Neural progenitor cell (in vitro differentiated cells): ENCODE results near the gene PTPRG.
A peak's percentile ranks its signal among the peaks of the same experiment; 100 is the strongest.

ENCODE experiments used
- CTCF ChIP-seq: fragments of 200-600 bp; sonication (generic); IDR thresholded peaks from 2 replicates; pipeline ENCODE4 v1.5.1; 2017; ENCODE audit warnings: antibody characterized with exemption, mild to moderate bottlenecking
- EZH2 ChIP-seq: fragments of 200-600 bp; sonication (generic); IDR thresholded peaks from 2 replicates; pipeline ENCODE4 v1.6.1; 2017; ENCODE audit warnings: antibody characterized with exemption, mild to moderate bottlenecking, moderate library complexity

- TF ChIP-seq CTCF = peak; percentile 61
- no peak for TF ChIP-seq EZH2
Observed at GRCh38 chr3:62051506-62051905, 490.1 kb downstream of the PTPRG start.
